ENCODE results near the gene CCDC154.

- TF ChIP-seq, protein P1, sequence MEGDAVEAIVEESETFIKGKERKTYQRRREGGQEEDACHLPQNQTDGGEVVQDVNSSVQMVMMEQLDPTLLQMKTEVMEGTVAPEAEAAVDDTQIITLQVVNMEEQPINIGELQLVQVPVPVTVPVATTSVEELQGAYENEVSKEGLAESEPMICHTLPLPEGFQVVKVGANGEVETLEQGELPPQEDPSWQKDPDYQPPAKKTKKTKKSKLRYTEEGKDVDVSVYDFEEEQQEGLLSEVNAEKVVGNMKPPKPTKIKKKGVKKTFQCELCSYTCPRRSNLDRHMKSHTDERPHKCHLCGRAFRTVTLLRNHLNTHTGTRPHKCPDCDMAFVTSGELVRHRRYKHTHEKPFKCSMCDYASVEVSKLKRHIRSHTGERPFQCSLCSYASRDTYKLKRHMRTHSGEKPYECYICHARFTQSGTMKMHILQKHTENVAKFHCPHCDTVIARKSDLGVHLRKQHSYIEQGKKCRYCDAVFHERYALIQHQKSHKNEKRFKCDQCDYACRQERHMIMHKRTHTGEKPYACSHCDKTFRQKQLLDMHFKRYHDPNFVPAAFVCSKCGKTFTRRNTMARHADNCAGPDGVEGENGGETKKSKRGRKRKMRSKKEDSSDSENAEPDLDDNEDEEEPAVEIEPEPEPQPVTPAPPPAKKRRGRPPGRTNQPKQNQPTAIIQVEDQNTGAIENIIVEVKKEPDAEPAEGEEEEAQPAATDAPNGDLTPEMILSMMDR (IDR thresholded peaks at IDR 0.05) = no peak
- TF ChIP-seq POLR2A (IDR thresholded peaks at IDR 0.05) = no peak
Measured at GRCh38 chr16:1488054-1488601, 43.8 kb upstream of the CCDC154 start.

Measured in right lobe of liver (tissue), 4 donors.